Stimulated activated CD4-positive, alpha-beta T cell treated with anti-CD3 and anti-CD28 coated beads, Interleukin-12 subunit alpha, Interleukin-12 subunit beta, amount 100 ng/mL, for 48 hours (primary cell): ENCODE results near the gene CASS4.
A peak's percentile ranks its signal among the peaks of the same experiment; 100 is the strongest.
"Not testable (repeated sequence)": the region's sequence is repeated elsewhere in the genome, so short reads cannot be mapped to it uniquely, and the experiment has no call there.

ENCODE experiments used
- DNase-seq, 3 donors: peaks; one replicate each; pipeline ENCODE4 v3.0.0-alpha.2; 2020; ENCODE audit warnings: low read depth in 2 of 3, low spot score in 1 of 3

Gene CASS4

GRCh38 chr20:56392132-56392880, 19.8 kb upstream of the CASS4 start, which contains the start of the genes AURKA and CSTF1:
Gene AURKA (minus strand): TSS chr20:56392215. CDS start chr20:56388197, 4,018 bp downstream.
Gene CSTF1 (plus strand): TSS chr20:56392645. CDS start chr20:56395553, 2,908 bp downstream.
- DNase-seq = peak; percentile 97 to 100 (median 99)

GRCh38 chr20:56392881-56393482, 19.1 kb upstream of the CASS4 start:
- peak in 1 of 3 donors; percentile 13 for DNase-seq

- no peak for DNase-seq
These were observed 18.4 kb upstream of the CASS4 start for GRCh38 chr20:56393653-56394052.

GRCh38 chr20:56395166-56395565, 16.9 kb upstream of the CASS4 start:
- DNase-seq = no peak

GRCh38 chr20:56400001-56400640, 11.9 kb upstream of the CASS4 start:
- DNase-seq = peak in 2 of 3 donors; percentile 49 to 72

- no peak for DNase-seq
These were observed 8.6 kb upstream of the CASS4 start for GRCh38 chr20:56403465-56403864.

GRCh38 chr20:56405356-56405755, 6.7 kb upstream of the CASS4 start:
- DNase-seq = not testable (repeated sequence)

- no peak for DNase-seq
These were observed 5.2 kb upstream of the CASS4 start for GRCh38 chr20:56406910-56407309.

- no peak for DNase-seq
These were observed 2.5 kb upstream of the CASS4 start for GRCh38 chr20:56409521-56409920.

GRCh38 chr20:56409956-56410355, 2.1 kb upstream of the CASS4 start:
- no peak for DNase-seq

- not testable (repeated sequence) for DNase-seq
These were observed 773 bp upstream of the CASS4 start for GRCh38 chr20:56411287-56411686.

GRCh38 chr20:56412473-56412790, 372 bp downstream of the CASS4 start:
- no peak for DNase-seq

- no peak for DNase-seq
These were observed 889 bp downstream of the CASS4 start for GRCh38 chr20:56412949-56413348.

- peak; percentile 47 to 66 (median 66) for DNase-seq
These were observed 3.0 kb downstream of the CASS4 start for GRCh38 chr20:56414842-56415765.

GRCh38 chr20:56417402-56417801, 5.3 kb downstream of the CASS4 start:
- DNase-seq = no peak

GRCh38 chr20:56417911-56418310, 5.9 kb downstream of the CASS4 start:
- DNase-seq = no peak

- no peak for DNase-seq
These were observed 6.4 kb downstream of the CASS4 start for GRCh38 chr20:56418385-56418861.

- no peak for DNase-seq
These were observed 8.0 kb downstream of the CASS4 start for GRCh38 chr20:56420028-56420427.

GRCh38 chr20:56420940-56421688, 9.1 kb downstream of the CASS4 start:
- no peak for DNase-seq
